ENCODE results near the gene TXN2.

TXN2 gene

DNA sequence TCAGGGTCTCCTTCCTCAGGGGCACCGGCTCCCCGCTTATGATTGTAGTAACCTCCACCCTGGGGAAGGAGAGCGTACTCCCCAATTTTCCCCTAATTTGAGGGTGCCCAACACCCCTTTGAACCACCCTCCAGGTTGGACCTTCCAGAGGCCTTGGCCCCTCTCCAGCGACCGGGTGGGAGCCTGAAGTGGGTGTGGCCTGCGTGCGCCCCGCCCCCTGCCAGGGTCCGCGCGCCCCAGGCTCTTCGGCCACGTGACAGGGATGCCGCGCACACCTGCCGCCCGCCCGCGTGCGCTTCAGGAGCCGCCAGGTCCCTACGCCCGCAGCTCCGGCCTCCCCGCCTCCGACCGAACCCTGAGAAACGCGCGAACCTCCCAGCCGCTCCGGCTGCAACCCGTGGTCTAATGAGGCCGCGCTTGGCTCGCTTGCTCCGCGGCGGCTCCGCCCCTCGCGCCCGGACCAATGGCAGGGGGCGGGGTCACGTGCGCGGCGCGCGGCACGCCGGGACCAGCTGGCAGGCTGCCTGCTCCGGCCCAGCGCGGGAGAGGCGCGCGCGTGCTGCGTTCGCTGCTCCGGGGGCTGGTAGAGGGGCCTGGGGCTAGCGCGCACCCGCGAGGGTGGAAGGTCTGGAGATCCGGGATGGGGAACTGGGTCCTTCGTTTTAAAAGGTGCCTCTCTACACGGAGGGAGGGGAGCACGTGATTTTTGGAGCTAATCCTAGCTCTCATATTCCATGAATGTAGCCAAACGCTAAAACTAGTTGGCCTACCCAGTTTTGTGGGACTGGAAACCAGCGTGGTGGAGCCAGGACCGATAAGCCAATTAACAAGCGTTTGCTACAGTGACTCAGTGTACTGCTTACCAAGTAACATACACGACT is 25.4 kb upstream of the TXN2 start, which contains the start of gene FOXRED2:
FOXRED2 (minus strand) TSS at position 404 of the 881 bp plus-strand sequence. CDS start 618 bp downstream, outside the sequence.
- POLR2A ChIA-PET: interaction anchor here (0.6 to 1.5 kb wide), 5 partner anchors 13 to 50 kb away, joined by 3 to 6 read pairs (median 5); partner anchors contain the start of gene EIF3D
- TF ChIP-seq, protein P1, sequence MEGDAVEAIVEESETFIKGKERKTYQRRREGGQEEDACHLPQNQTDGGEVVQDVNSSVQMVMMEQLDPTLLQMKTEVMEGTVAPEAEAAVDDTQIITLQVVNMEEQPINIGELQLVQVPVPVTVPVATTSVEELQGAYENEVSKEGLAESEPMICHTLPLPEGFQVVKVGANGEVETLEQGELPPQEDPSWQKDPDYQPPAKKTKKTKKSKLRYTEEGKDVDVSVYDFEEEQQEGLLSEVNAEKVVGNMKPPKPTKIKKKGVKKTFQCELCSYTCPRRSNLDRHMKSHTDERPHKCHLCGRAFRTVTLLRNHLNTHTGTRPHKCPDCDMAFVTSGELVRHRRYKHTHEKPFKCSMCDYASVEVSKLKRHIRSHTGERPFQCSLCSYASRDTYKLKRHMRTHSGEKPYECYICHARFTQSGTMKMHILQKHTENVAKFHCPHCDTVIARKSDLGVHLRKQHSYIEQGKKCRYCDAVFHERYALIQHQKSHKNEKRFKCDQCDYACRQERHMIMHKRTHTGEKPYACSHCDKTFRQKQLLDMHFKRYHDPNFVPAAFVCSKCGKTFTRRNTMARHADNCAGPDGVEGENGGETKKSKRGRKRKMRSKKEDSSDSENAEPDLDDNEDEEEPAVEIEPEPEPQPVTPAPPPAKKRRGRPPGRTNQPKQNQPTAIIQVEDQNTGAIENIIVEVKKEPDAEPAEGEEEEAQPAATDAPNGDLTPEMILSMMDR (IDR thresholded peaks at IDR 0.05; ENCODE audit: control extremely low read depth, extremely low read depth, low read depth, missing control alignments): no peak
- CTCF ChIA-PET: interaction anchor here (1.2 kb wide), 2 partner anchors 11 to 205 kb away, joined by 3 to 7 read pairs; no protein-coding TSS in a partner anchor
- DNase-seq (ENCODE audit: extremely low spot score): peak; percentile 98

DNA sequence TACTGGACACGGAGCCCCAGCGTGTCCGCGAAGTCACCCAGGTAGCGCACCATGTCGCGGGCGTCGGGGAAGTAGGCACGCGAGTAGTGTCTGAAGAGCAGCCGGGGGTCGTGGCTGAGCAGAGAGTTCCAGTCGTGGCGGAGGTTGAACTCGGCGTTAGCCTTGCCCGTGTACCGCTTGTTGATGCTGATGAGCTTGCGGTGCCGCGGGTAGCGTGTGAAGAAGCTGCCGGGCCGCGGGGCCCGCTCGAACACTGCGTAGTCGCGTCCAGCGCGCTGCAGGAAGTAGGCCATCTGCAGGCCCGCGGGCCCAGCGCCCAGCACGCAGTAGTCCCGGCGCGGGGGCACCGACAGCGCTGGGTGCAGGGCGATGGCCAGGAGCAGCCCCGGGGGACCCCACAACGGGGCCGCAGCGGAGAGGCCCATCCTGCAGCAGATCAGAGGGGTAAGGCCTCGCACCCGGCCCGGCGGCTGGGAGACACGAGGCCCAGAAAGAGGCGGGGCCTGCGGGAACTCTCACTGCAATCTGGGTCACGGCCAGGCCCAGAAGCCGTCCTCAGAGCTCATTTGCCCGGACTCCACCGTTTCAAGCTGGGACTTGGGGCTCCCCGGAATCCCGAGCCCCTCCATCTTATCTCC is 24.7 kb upstream of the TXN2 start:
- ChIA-PET CTCF (interaction anchor here (1.2 kb wide), 1 partner anchor 204 kb away, joined by 7 read pairs; no protein-coding TSS in a partner anchor), POLR2A (interaction anchor here (0.6 to 1.3 kb wide), 2 partner anchors 13 to 49 kb away, joined by 3 to 5 read pairs; no protein-coding TSS in a partner anchor)
- no peak for DNase-seq (ENCODE audit: extremely low spot score)
- TF ChIP-seq, protein P1 (IDR thresholded peaks at IDR 0.05; ENCODE audit: control extremely low read depth, extremely low read depth, low read depth, missing control alignments): no peak

DNA sequence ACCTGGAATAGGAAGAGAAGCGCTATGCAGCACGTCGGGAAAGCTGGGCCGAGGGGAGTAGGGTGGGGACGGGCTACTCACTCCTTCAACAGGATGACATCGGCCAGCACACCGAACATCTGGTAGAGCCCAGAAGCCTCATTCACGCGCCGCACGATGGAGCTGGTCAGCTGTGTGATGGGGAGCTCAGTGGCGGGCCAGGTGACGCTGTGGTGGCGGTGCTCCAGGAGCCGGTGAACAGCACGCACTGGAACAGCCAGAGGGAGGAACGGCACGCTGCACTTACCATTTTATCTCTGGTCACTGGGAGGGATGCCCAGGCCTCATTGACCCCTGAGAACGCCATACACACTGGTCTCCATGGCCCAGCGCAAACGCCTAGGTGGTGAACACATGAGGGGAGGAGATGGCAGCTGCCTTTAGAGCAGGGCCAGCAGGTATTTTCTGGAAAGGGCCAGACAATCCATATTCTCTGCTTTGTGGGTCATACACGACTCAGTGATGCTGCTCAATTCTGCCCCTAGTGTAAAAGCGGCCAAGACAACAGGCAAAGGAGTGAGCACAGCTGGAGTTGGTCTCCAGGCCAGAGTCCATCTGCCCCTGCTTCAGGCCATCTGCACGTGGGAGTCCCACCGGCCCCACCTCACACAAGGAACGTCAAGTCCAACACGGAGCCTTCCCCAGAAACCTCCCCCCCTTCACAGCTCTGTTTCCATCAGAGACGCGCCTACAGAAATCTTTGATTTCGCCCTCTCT is 16.6 kb upstream of the TXN2 start:
- TF ChIP-seq, protein P1 (IDR thresholded peaks at IDR 0.05; ENCODE audit: control extremely low read depth, extremely low read depth, low read depth, missing control alignments): no peak
- ChIA-PET CTCF (interaction anchor here (1.2 kb wide), 1 partner anchor 12 kb away, joined by 4 read pairs; no protein-coding TSS in a partner anchor), POLR2A (no interaction called here)
- no peak for DNase-seq (ENCODE audit: extremely low spot score)

DNA sequence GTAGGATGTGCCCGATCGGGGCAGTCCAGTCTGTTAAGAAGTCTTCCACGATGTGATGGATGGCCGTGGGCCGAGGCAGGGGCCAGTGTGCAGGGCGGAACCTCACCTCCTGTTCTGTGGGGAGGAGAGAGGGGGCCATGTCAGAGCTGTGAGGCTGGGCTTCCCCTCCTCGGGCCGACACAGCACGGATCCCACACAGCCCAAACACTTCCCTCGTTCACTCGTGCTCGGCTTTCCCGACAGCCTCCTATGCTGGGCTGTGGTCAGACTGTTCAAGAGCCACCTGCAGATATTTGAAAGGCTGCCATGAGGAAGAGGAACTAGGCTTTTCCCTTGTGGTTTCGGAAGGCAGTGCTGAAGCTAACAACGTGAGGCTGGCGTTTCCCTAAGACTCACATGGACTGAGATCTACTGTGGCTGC is 12.3 kb upstream of the TXN2 start:
- ChIA-PET POLR2A (interaction anchor here (0.9 to 1.6 kb wide), 5 partner anchors 11 to 18 kb away, joined by 3 to 6 read pairs (median 3); partner anchors contain the start of genes FOXRED2 and TXN2), CTCF (interaction anchor here (1.2 to 2.9 kb wide), 6 partner anchors 10 to 193 kb away, joined by 3 to 15 read pairs (median 4); no protein-coding TSS in a partner anchor)
- DNase-seq (ENCODE audit: extremely low spot score): peak; percentile 77
- TF ChIP-seq, protein P1 (IDR thresholded peaks at IDR 0.05; ENCODE audit: control extremely low read depth, extremely low read depth, low read depth, missing control alignments): no peak

DNA sequence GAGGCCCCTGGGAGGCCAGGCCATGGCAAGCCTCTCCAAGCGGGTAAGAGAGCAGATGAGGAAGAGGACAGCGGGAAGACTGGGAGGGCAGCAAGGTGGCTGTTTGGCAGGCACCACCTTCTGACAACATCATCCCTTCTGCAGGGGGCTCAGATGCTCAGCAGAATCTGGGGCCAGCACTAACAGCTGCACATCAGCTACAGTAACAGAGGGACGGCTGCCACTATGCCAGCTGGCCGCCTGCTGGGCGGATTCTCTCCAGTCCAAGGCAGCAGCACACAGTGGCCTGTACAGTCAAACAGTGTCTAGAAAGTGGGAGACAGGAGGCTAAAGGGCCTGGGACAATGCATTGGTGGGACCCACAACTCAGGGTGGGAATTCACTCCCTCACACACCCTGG is 10.7 kb upstream of the TXN2 start:
- TF ChIP-seq, protein P1 (IDR thresholded peaks at IDR 0.05; ENCODE audit: control extremely low read depth, extremely low read depth, low read depth, missing control alignments): no peak
- ChIA-PET CTCF (interaction anchor here (1.3 to 2.9 kb wide), 3 partner anchors 11 to 191 kb away, joined by 3 to 15 read pairs (median 13); no protein-coding TSS in a partner anchor), POLR2A (interaction anchor here (1.5 kb wide), 1 partner anchor 15 kb away, joined by 3 read pairs; the partner anchor contains the start of gene FOXRED2)
- DNase-seq (ENCODE audit: extremely low spot score): no peak
